Endometrial microvascular endothelial cells (primary cell): ENCODE measurements around the gene SET. TPM values are rescaled to one million over a fixed set of nuclear protein-coding genes. Genes with fewer than 3 reads are reported as not detected.

ENCODE experiments used
- in situ Hi-C: cut with HindIII; loops from 2 replicates; pipeline ENCODE4 v1.10.0; 2017; ENCODE audit warnings: low sequenced_read_pairs, low pct_unique_long_range_greater_than_20kb; ENCODE audit errors: inconsistent ontology term
- total RNA-seq: library from RNA; depleted of rRNA; stranded (reverse); fragments of >200 nt; gene quantifications from one replicate; pipeline ENCODE4 v1.2.3, GENCODE V29; 2015; ENCODE audit errors: inconsistent ontology term

Gene SET
- total RNA-seq, 1 donor from 2014 or later, result 410 TPM

DNA sequence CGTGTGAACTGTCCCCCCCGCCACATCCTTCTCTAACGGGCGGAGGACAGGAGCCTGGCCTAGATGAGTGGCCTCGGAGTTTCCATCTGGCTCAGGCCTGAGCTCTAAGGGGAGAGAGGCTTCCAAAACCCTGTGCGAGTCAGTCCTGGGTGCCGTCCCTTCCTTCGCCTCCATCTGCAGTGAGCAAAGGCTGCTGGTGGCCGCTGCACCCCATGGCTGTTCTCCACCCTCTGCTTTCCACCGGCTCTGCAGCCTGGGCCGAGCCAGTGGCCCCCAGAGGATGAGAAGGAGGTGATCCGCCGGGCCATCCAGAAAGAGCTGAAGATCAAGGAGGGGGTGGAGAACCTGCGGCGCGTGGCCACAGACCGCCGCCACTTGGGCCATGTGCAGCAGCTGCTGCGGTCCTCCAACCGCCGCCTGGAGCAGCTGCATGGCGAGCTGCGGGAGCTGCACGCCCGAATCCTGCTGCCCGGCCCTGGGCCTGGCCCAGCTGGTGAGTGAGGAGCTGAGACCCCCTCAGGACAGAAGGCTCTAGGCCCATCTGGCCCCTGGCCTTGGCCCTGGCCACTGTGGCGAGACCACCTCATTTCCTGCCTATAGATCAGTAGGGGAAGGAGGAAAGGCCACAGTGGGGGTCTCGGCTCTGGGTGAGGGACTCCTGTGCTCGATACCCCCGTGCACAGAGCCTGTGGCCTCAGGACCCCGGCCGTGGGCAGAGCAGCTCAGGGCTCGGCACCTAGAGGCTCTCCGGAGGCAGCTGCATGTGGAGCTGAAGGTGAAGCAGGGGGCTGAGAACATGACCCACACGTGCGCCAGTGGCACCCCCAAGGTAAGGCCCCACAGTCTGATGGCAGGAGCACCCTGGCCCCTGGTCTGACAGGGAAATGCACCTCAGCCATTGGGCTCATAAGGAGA is 16.3 kb downstream of the SET start:
- in situ Hi-C loops, result no loop called here

DNA sequence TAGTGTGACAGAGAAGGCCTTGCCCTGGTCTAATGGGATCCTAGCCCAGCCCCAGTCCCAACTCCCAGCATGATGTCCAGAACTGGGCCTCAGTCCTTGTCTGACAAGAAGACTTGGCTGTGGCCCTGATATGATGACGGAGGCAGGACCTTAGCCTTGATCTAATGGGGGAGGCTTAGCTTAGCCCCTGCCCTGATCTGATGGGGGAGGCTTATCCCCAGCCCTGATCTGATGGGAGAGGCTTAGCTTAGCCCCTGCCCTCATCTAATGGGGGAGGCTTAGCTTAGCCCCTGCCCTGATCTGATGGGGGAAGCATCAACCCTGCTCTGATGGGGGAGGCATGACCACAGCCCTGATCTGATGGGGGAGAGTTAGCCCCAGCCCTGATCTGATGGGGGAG is 17.0 kb downstream of the SET start:
- in situ Hi-C loops, result no loop called here

DNA sequence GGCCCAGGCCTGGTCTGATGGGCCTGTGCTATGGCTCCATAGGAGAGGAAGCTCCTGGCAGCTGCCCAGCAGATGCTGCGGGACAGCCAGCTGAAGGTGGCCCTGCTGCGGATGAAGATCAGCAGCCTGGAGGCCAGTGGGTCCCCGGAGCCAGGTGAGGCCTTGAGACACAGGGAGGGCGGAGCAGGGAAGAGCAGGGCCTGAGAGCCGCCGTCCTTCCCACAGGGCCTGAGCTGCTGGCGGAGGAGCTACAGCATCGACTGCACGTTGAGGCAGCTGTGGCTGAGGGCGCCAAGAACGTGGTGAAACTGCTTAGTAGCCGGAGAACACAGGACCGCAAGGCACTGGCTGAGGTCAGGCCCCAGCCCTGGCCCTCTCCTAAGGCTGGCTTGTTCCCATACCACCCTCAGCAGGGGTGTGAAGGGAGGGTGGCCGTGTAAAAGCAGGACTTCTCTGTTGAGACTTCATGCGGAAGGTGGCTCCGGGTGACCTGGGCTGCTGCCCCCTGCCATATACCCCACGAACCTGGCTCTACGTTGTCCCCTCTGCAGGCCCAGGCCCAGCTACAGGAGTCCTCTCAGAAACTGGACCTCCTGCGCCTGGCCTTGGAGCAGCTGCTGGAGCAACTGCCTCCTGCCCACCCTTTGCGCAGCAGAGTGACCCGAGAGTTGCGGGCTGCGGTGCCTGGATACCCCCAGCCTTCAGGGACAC is 17.8 kb downstream of the SET start:
- in situ Hi-C loops, result no loop called here

GRCh38 chr9:128707446-128707845 is 18.4 kb downstream of the SET start:
- in situ Hi-C loops, result no loop called here

GRCh38 chr9:128712451-128713410 is 23.7 kb downstream of the SET start:
- in situ Hi-C loops, result no loop called here

DNA sequence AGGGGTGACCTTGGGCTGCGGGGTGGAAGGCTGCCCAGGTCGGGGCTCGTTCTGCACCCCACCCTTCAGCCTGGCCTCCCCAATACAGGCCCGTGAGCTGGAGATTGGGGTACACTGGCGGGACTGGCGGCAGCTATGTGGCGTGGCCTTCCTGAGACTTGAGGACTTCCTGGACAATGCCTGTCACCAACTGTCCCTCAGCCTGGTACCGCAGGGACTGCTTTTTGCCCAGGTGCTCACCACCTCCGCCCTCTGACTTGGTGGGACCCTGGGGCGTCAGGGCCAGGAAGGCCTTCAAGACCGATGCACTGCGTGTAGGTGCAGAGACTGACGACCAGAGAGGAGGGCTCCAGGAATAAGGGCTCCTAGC is 24.4 kb downstream of the SET start:
- in situ Hi-C loops, result no loop called here

DNA sequence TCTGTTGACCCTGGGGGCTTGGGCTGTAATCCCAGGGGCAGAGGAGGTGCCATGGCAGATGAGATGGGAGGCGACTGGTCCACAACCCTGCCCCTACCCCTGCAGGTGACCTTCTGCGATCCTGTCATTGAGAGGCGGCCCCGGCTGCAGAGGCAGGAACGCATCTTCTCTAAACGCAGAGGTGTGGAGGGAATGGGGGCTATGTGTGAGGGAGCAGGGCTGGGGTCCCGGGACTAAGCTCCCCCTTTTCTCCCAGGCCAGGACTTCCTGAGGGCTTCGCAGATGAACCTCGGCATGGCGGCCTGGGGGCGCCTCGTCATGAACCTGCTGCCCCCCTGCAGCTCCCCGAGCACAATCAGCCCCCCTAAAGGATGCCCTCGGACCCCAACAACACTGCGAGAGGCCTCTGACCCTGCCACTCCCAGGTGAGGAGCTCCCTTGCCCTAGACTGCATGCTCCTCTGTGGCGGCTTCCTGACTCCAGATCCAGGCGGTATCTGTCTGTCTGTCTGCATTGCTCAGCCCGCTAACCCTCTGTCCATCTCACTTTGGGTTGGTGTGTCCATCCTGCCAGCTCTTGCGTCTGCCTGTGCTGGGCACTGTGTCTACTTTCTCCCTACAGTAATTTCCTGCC is 25.0 kb downstream of the SET start:
- in situ Hi-C loops, result no loop called here

DNA sequence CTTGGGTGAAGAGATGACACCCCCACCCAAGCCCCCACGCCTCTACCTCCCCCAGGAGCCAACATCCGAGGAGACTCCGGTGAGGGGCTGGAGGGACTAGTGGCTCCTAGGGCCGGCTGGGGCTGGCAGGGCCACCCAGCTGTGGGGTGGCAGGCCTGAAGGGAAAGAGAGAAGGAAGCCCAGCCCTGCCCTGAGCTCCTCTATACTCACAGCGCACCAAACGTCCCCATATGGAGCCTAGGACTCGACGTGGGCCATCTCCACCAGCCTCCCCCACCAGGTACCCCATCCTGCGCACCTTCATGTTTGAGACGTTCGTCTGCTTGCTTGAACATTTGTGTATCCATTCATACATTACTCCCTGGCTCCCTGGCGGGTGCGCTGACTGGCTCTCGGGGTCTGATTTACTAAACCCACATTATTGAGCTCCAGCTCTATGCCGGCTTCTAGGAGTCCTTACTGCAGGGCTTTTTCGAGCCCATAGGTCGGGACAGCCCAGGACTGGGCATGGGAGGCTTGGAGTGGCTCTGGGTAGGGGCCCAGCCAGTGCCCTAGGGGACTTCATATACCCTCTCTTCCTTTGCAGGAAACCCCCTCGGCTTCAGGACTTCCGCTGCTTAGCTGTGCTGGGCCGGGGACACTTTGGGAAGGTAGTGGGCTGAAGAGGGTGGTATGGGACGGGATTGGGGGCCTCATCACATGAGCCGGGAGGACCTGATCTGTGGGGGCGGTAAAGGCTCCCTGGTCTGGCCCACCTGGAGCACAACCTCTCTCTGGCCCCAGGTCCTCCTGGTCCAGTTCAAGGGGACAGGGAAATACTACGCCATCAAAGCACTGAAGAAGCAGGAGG is 25.8 kb downstream of the SET start:
- in situ Hi-C loops, result no loop called here

DNA sequence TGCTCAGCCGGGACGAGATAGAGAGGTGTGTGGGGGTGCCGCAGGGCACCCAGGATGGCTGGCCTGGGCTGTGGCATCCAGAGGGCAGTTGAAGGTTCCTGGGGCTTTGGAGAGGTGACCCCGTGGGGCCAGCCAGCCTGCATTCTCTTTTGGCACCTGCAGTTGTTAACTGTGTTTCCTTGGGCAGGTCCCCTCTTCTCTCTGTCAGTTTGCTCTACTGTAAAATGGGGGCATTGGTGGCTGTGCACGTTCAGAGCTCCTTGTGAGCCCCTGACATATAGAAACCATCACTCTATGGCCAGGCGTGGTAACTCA is 26.4 kb downstream of the SET start:
- in situ Hi-C loops, result no loop called here

- in situ Hi-C loops, result no loop called here
Observed at GRCh38 chr9:128716581-128717254, 27.7 kb downstream of the SET start.

DNA sequence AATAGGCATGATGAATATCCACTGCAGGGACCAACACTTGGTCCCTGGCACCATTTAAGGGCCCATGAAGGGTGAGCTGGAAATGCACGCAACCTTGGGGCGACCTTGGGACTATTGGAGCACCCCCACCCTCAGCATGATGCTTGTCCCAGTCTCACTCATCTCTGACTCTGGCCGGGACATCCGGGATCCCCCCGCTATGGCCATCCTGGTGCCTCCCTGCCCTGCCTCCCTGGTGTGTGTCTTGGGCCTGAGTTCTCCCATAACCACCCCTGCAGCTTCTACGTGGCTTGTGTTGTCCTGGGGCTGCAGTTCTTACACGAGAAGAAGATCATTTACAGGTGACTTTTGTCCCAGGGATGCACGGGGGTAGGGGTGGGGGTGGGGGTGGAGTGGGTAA is 29.0 kb downstream of the SET start:
- in situ Hi-C loops, result no loop called here

- in situ Hi-C loops, result no loop called here
Observed at GRCh38 chr9:128718475-128718874, 29.5 kb downstream of the SET start.

DNA sequence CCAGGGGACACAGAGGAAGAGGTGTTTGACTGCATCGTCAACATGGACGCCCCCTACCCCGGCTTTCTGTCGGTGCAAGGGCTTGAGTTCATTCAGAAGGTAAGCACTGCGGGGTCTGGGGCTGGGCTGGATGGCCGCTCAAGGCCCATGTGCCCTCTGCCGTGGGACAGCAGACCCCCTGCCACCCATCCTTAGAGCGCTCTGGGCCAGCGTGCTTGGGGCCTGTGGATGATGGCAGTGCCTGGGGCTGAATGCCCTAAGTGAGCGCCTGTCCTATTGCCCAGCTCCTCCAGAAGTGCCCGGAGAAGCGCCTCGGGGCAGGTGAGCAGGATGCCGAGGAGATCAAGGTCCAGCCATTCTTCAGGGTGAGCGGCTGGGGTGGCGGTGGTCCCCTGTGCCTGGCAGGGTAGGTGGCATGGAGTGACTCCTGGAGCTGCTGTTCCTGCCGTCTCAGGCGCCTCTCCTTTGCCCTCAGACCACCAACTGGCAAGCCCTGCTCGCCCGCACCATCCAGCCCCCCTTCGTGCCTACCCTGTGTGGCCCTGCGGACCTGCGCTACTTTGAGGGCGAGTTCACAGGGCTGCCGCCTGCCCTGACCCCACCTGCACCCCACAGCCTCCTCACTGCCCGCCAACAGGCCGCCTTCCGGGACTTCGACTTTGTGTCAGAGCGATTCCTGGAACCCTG is 31.0 kb downstream of the SET start:
- in situ Hi-C loops, result no loop called here

GRCh38 chr9:128720841-128721486 is 31.9 kb downstream of the SET start:
- in situ Hi-C loops, result no loop called here

- in situ Hi-C loops, result no loop called here
Observed at GRCh38 chr9:128721487-128722010, 32.5 kb downstream of the SET start.
